B cell (primary cell): ENCODE measurements around the gene NUAK1. TPM values are rescaled to one million over a fixed set of nuclear protein-coding genes. Genes with fewer than 3 reads are reported as not detected.

Experiments
- ATAC-seq: fragments of 200-7000 bp; cut with Tn5 transposase; one replicate; pipeline ENCODE4 v1.10.0; 2021; ENCODE audit warnings: low read depth, mild to moderate bottlenecking, moderate number of reproducible peaks, moderate library complexity
- CTCF ChIA-PET: fragments of 350-600 bp; sonication (Branson Sonifier 250); formaldehyde crosslinking; loops from one replicate; lab custom pipeline; 2021; ENCODE audit warnings: antibody characterized with exemption, inconsistent platforms; lab: Charles Lee
- POLR2A ChIA-PET: fragments of 350-600 bp; sonication (Branson Sonifier 250); formaldehyde crosslinking; loops from one replicate; lab custom pipeline; 2021; ENCODE audit warnings: antibody characterized with exemption; lab: Charles Lee
- DNase-seq: peaks from one replicate; pipeline ENCODE4 v3.0.0; 2013
- H2AFZ ChIP-seq: 2 replicates; pipeline ENCODE4 v1.6.1; 2012; ENCODE audit warnings: mild to moderate bottlenecking, low read depth, low read length; ENCODE audit not compliant: insufficient read depth, poor library complexity, severe bottlenecking
- H3K27ac ChIP-seq, 2 donors: 1 replicate in 1 of 2; 2 replicates in 1 of 2; pipeline ENCODE4 v1.5.1; 2012 to 2013; ENCODE audit warnings: low read length in 2 of 2, mild to moderate bottlenecking in 2 of 2, moderate library complexity in 1 of 2
- H3K27me3 ChIP-seq, 4 experiments: fragments of 200-600 bp in 1 of 4; sonication (generic) in 1 of 4; replicated peaks in 1 of 4; 1 replicate in 2 of 4; 2 replicates in 2 of 4; pipeline versions ENCODE4 v1.6.1 to v1.7.0; 2013 to 2016; ENCODE audit warnings: low read length in 3 of 4, mild to moderate bottlenecking in 2 of 4, mixed read lengths in 1 of 4, moderate library complexity in 1 of 4; ENCODE audit not compliant: insufficient read depth in 4 of 4, control insufficient read depth in 3 of 4; ENCODE audit errors: control extremely low read depth in 1 of 4
- H3K36me3 ChIP-seq, 2 experiments: replicated peaks in 1 of 2; 1 replicate in 1 of 2; 2 replicates in 1 of 2; pipeline versions ENCODE4 v1.6.1 to v1.7.1; 2013; ENCODE audit warnings: low read length in 1 of 2; ENCODE audit not compliant: insufficient read depth in 2 of 2, control insufficient read depth in 1 of 2; ENCODE audit errors: control extremely low read depth in 1 of 2, extremely low read depth in 1 of 2
- H3K4me1 ChIP-seq, 2 donors: fragments of 200-600 bp in 1 of 2; sonication (generic) in 1 of 2; 1 replicate in 1 of 2; 2 replicates in 1 of 2; pipeline versions ENCODE4 v1.5.1 to v1.6.1; 2013 to 2017; ENCODE audit warnings: low read length in 2 of 2; ENCODE audit not compliant: control insufficient read depth in 2 of 2, insufficient read depth in 2 of 2
- H3K4me2 ChIP-seq: replicated peaks from 2 replicates; pipeline ENCODE3; 2012; ENCODE audit warnings: mild to moderate bottlenecking, low read depth, low read length; ENCODE audit not compliant: poor library complexity, severe bottlenecking
- H3K4me3 ChIP-seq, 5 experiments: fragments of 200-600 bp in 1 of 5; sonication (generic) in 1 of 5; 1 replicate in 3 of 5; 2 replicates in 2 of 5; pipeline versions ENCODE4 v1.5.1 to v1.7.0; 2011 to 2016; ENCODE audit warnings: low read length in 4 of 5, mild to moderate bottlenecking in 4 of 5, low read depth in 2 of 5, control low read depth in 1 of 5, moderate library complexity in 1 of 5; ENCODE audit not compliant: insufficient read depth in 1 of 5; ENCODE audit errors: control extremely low read depth in 1 of 5, extremely low read depth in 1 of 5
- H3K79me2 ChIP-seq: fragments of 200-600 bp; sonication (generic); one replicate; pipeline ENCODE4 v1.6.0; 2016; ENCODE audit warnings: low read length; ENCODE audit not compliant: control insufficient read depth, insufficient read depth
- H3K9ac ChIP-seq: fragments of 200-600 bp; sonication (generic); 2 replicates; pipeline ENCODE4 v1.6.1; 2017; ENCODE audit warnings: mild to moderate bottlenecking, low read length, moderate library complexity
- H3K9me3 ChIP-seq, 3 donors: one replicate each; pipeline versions ENCODE4 v1.6.1 to v1.7.1; 2013; ENCODE audit warnings: low read length in 2 of 3; ENCODE audit not compliant: control insufficient read depth in 2 of 3, insufficient read depth in 1 of 3; ENCODE audit errors: control extremely low read depth in 1 of 3
- H4K20me1 ChIP-seq: 2 replicates; pipeline ENCODE4 v1.6.0; 2012; ENCODE audit warnings: mild to moderate bottlenecking, low read length; ENCODE audit not compliant: insufficient read depth, control insufficient read depth, poor library complexity, severe bottlenecking
- H3K27ac Mint-ChIP-seq: one replicate; pipeline ENCODE4 v1.8.0; 2021; ENCODE audit warnings: mixed read lengths
- H3K27me3 Mint-ChIP-seq: one replicate; pipeline ENCODE4 v1.8.0; 2021; ENCODE audit warnings: mixed read lengths
- H3K4me1 Mint-ChIP-seq: one replicate; pipeline ENCODE4 v1.8.0; 2021; ENCODE audit warnings: mixed read lengths
- H3K4me3 Mint-ChIP-seq: one replicate; pipeline ENCODE4 v1.8.0; 2021; ENCODE audit warnings: mixed read lengths
- H3K9me3 Mint-ChIP-seq: one replicate; pipeline ENCODE4 v1.8.0; 2022; ENCODE audit warnings: mixed read lengths; ENCODE audit not compliant: insufficient read depth
- CTCF ChIP-seq: fragments of 200-600 bp; IDR thresholded peaks from one replicate; pipeline ENCODE4 v1.8.0; 2022; ENCODE audit warnings: antibody characterized with exemption, mild to moderate bottlenecking
- EZH2 ChIP-seq: IDR thresholded peaks from 2 replicates; pipeline ENCODE4 v1.6.1; 2012; ENCODE audit warnings: borderline replicate concordance, low read depth, mild to moderate bottlenecking, moderate library complexity, low read length; ENCODE audit not compliant: insufficient read depth, poor library complexity, severe bottlenecking
- WGBS: methylation state at CpG from one replicate; pipeline ENCODE4 v1.1.5; 2013; ENCODE audit warnings: missing lambda C conversion rate; ENCODE audit not compliant: insufficient coverage; 5-methylcytosine and 5-hydroxymethylcytosine counted together
- intact Hi-C: fragments of 100-400 bp; cut with micrococcal nuclease; formaldehyde crosslinking; loops from one replicate; pipeline ENCODE4 v1.10.0; 2022
- polyA plus RNA-seq: library from polyadenylated mRNA; depleted of rRNA; stranded (reverse); fragments of >200 nt; gene quantifications from 2 replicates; pipeline ENCODE4 v1.2.3, GENCODE V29; 2012
- total RNA-seq, 2 donors: library from RNA; stranded (reverse); fragments of 120-200 nt in 1 of 2; gene quantifications; 1 replicate in 1 of 2; 2 replicates in 1 of 2; pipeline versions ENCODE4 v1.2.3 to v1.2.4, GENCODE V29; 2013 to 2022

The NUAK1 gene
- total and polyA plus RNA-seq, 2 donors (not counting 1 experiment from before 2014, with no cell fraction given), result not detected

- no peaks in the 10 kb centered on the region for H3K36me3 ChIP-seq
- no peaks in the 10 kb centered on the region for H3K79me2 ChIP-seq
- ATAC-seq, result no peak
- no peak overlapping the region for H3K9ac ChIP-seq
- no peak overlapping the region for H3K4me2 ChIP-seq
- POLR2A ChIA-PET, result no interaction called here
- peaks cover 0 to 6% (median 0%) of the 10 kb centered on the region in 3 donors for H3K9me3 ChIP-seq
- no peak for DNase-seq
- intact Hi-C loops, result no loop called here
- Mint-ChIP-seq H3K4me1 (no peaks in the 10 kb centered on the region), H3K27me3 (peaks cover 20% of the 10 kb centered on the region), H3K27ac (no peak overlapping the region), H3K9me3 (no peaks in the 10 kb centered on the region), H3K4me3 (no peak overlapping the region)
- no peak overlapping the region for H3K27ac ChIP-seq
- H4K20me1 ChIP-seq, result no peaks in the 10 kb centered on the region
- CTCF ChIA-PET, result no interaction called here
- H3K27me3 ChIP-seq, result peaks cover 0 to 17% (median 3%) of the 10 kb centered on the region in 4 experiments
- no peaks in the 10 kb centered on the region for H3K4me1 ChIP-seq
- H2AFZ ChIP-seq, result no peak overlapping the region
- TF ChIP-seq CTCF, result no peak
- no peak for TF ChIP-seq EZH2
- H3K4me3 ChIP-seq, result no peak overlapping the region
- WGBS, result 91% methylated on average over 6 of the region's 10 CpGs
These were observed 60.3 kb downstream of the NUAK1 start for GRCh38 chr12:106078358-106079010.

GRCh38 chr12:106074706-106075392 is 63.9 kb downstream of the NUAK1 start:
- no peak overlapping the region for H2AFZ ChIP-seq
- no peaks in the 10 kb centered on the region for H3K36me3 ChIP-seq
- no peaks in the 10 kb centered on the region for H3K4me1 Mint-ChIP-seq
- ChIA-PET POLR2A (no interaction called here), CTCF (no interaction called here)
- H3K4me2 ChIP-seq, result no peak overlapping the region
- no peak overlapping the region for H3K27ac Mint-ChIP-seq
- no peaks in the 10 kb centered on the region for H3K4me1 ChIP-seq
- 58% methylated on average over 3 of the region's 11 CpGs for WGBS
- intact Hi-C loops, result no loop called here
- peaks cover 10% of the 10 kb centered on the region for H3K27me3 Mint-ChIP-seq
- H3K9me3 ChIP-seq, result peaks cover 0 to 3% (median 0%) of the 10 kb centered on the region in 3 donors
- H3K4me3 ChIP-seq, result no peak overlapping the region
- no peaks in the 10 kb centered on the region for H3K9me3 Mint-ChIP-seq
- no peaks in the 10 kb centered on the region for H4K20me1 ChIP-seq
- ATAC-seq (no peak), DNase-seq (no peak)
- no peak for TF ChIP-seq EZH2
- no peak for TF ChIP-seq CTCF
- H3K27me3 ChIP-seq, result peaks cover 0 to 12% (median 2%) of the 10 kb centered on the region in 4 experiments
- no peak overlapping the region for H3K9ac ChIP-seq
- no peak overlapping the region for H3K4me3 Mint-ChIP-seq
- no peaks in the 10 kb centered on the region for H3K79me2 ChIP-seq
- no peak overlapping the region for H3K27ac ChIP-seq
